ENCODE data around the gene ATP11C.

GRCh38 chrX:139932901-139933796 is at the start of gene ATP11C:
- TF ChIP-seq POLR2A (IDR thresholded peaks at IDR 0.05), result peak; percentile 42 to 60
- TF ChIP-seq CTCF (IDR thresholded peaks at IDR 0.05 in 4 of 5, conservative IDR thresholded peaks at IDR 0.05 in 1 of 5), result no peak
